Suprapubic skin (tissue), 4 donors: ENCODE data around the gene NTM.

Source experiments
- EP300 ChIP-seq: sonication (generic); formaldehyde crosslinking; IDR thresholded peaks from one replicate; pipeline ENCODE4 v1.6.1; 2017; ENCODE audit warnings: antibody characterized with exemption
- POLR2A ChIP-seq, 2 donors: fragments of 450-650 bp; IDR thresholded peaks; one replicate each; pipeline ENCODE4 v1.6.1; 2017; ENCODE audit warnings: antibody characterized with exemption in 2 of 2, mild to moderate bottlenecking in 2 of 2, moderate library complexity in 2 of 2
- POLR2AphosphoS5 ChIP-seq, 3 donors: sonication (generic); formaldehyde crosslinking; IDR thresholded peaks; one replicate each; pipeline ENCODE4 v1.6.1; 2017; ENCODE audit warnings: antibody characterized with exemption in 3 of 3
- TF ChIP-seq, protein P1 (sequence below), 2 donors: fragments of 200-600 bp in 1 of 2; fragments of 450-650 bp in 1 of 2; sonication (generic) in 1 of 2; IDR thresholded peaks; one replicate each; pipeline ENCODE4 v1.5.1; 2016 to 2019; ENCODE audit warnings: antibody characterized with exemption in 2 of 2, mild to moderate bottlenecking in 1 of 2, moderate library complexity in 1 of 2

DNA sequence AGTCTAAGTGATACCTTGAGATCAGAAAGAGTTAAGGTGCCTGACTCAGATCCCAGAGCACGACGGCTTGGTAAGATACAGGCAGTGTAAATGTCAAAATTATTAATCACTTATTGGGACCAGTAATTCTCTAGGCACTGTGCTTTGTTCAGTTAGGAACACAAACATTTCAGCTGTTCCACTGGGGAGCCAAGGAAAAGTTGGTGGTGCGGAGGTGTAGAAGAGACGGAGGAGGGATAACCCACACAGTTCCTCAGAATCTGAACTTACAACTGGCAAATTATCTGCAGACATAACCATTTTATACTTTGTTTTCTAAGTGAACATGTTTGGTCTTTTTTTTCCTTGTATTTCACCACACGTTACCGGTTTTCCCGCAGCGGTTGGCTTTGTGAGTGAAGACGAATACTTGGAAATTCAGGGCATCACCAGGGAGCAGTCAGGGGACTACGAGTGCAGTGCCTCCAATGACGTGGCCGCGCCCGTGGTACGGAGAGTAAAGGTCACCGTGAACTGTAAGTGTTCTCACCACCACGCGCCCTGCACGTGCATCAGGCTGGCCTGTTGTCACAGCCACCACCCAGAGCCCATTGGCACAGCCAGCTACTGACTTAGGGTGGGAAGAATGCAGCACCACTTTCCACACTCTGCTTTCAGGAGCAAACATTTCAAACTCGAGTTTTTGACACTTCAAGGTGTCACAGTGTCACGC is 937.0 kb downstream of the NTM start:
- TF ChIP-seq, protein P1, sequence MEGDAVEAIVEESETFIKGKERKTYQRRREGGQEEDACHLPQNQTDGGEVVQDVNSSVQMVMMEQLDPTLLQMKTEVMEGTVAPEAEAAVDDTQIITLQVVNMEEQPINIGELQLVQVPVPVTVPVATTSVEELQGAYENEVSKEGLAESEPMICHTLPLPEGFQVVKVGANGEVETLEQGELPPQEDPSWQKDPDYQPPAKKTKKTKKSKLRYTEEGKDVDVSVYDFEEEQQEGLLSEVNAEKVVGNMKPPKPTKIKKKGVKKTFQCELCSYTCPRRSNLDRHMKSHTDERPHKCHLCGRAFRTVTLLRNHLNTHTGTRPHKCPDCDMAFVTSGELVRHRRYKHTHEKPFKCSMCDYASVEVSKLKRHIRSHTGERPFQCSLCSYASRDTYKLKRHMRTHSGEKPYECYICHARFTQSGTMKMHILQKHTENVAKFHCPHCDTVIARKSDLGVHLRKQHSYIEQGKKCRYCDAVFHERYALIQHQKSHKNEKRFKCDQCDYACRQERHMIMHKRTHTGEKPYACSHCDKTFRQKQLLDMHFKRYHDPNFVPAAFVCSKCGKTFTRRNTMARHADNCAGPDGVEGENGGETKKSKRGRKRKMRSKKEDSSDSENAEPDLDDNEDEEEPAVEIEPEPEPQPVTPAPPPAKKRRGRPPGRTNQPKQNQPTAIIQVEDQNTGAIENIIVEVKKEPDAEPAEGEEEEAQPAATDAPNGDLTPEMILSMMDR (IDR thresholded peaks at IDR 0.05): no peak
- TF ChIP-seq POLR2A (IDR thresholded peaks at IDR 0.05): no peak
- no peak for TF ChIP-seq EP300
- no peak for TF ChIP-seq POLR2AphosphoS5 (IDR thresholded peaks at IDR 0.05)
